Testis (tissue), 3 donors: ENCODE results near the gene THAP4. TPM values are rescaled to one million over a fixed set of nuclear protein-coding genes. Genes with fewer than 3 reads are reported as not detected.

Source experiments
- DNase-seq: peaks from one replicate; pipeline ENCODE4 v3.0.0-alpha.2; 2019
- H3K27ac ChIP-seq, 2 donors: fragments of 200-600 bp; sonication (generic); one replicate each; pipeline ENCODE4 v1.5.1; 2019
- H3K27me3 ChIP-seq: fragments of 200-600 bp; sonication (generic); one replicate; pipeline ENCODE4 v1.5.1; 2019
- H3K36me3 ChIP-seq: fragments of 200-600 bp; sonication (generic); one replicate; pipeline ENCODE4 v1.5.1; 2017; ENCODE audit warnings: low read depth; ENCODE audit errors: missing control alignments
- H3K4me1 ChIP-seq: fragments of 200-600 bp; sonication (generic); one replicate; pipeline ENCODE4 v1.5.1; 2019
- H3K4me3 ChIP-seq, 2 donors: fragments of 200-600 bp; sonication (generic); one replicate each; pipeline ENCODE4 v1.5.1; 2017 to 2019
- H3K9me3 ChIP-seq: fragments of 200-600 bp; sonication (generic); one replicate; pipeline ENCODE4 v1.5.1; 2017
- POLR2A ChIP-seq: fragments of 450-650 bp; IDR thresholded peaks from one replicate; pipeline ENCODE4 v1.6.1; 2017; ENCODE audit warnings: antibody characterized with exemption, mild to moderate bottlenecking, moderate library complexity
- WGBS, 2 donors: methylation state at CpG; one replicate each; pipeline ENCODE4 v1.1.5; 2018; 5-methylcytosine and 5-hydroxymethylcytosine counted together
- intact Hi-C: fragments of 100-400 bp; cut with DNase I; formaldehyde crosslinking; loops from one replicate; pipeline ENCODE4 v1.15.1; 2023; ENCODE audit warnings: low total_unique reads
- polyA plus RNA-seq: library from polyadenylated mRNA; stranded (reverse); fragments of 350-450 nt; fragmentation: Illumina TruSeq; extraction: RNeasy Lipid Tissue Mini Kit (QIAGEN cat#74804); gene quantifications from one replicate; pipeline ENCODE4 v1.2.3, GENCODE V29; 2014; ENCODE audit warnings: low read depth, low replicate concordance; ENCODE audit not compliant: insufficient read depth
- total RNA-seq, 2 donors: library from RNA; depleted of rRNA; stranded (reverse); fragments of >200 nt; gene quantifications; one replicate each; pipeline ENCODE4 v1.2.3, GENCODE V29; 2016
- TF ChIP-seq, protein P1 (sequence below), 3 experiments: fragments of 450-650 bp in 2 of 3; fragments of 200-600 bp in 1 of 3; sonication (generic) in 1 of 3; IDR thresholded peaks; one replicate each; pipeline ENCODE4 v1.5.1; 2016 to 2019; ENCODE audit warnings: antibody characterized with exemption in 3 of 3, mild to moderate bottlenecking in 2 of 3, moderate library complexity in 1 of 3

Gene THAP4
- total and polyA plus RNA-seq, 3 donors from 2014 or later: 61.3 to 73.5 (median 73.5) TPM

DNA sequence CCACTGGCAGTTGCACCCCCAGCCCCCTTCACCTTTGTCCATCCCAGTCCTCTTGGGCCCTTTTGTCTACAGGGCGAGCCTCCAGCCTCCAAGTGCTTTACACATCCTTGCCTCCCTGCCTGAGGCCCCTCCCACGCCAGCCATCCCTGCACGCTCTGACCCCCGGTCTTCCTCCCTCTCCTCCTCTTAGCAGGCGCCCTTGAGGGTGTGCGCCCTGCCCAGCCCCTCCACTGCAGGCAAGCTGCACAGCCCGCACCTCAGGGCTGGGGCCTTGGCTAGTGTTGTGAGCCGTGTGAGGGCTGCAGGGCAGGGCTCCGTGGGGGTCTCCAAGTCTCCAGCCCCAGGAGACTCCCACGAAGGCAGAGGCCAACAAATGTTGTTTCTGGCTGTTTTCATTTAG is 71.5 kb downstream of the THAP4 start:
- Histone ChIP-seq H3K27ac (no peak overlapping the region), H3K4me1 (peaks cover 18% of the 10 kb centered on the region), H3K27me3 (no peaks in the 10 kb centered on the region), H3K36me3 (no peaks in the 10 kb centered on the region), H3K9me3 (no peaks in the 10 kb centered on the region), H3K4me3 (no peak overlapping the region)
- no peak for DNase-seq
- TF ChIP-seq POLR2A: no peak
- TF ChIP-seq, protein P1, sequence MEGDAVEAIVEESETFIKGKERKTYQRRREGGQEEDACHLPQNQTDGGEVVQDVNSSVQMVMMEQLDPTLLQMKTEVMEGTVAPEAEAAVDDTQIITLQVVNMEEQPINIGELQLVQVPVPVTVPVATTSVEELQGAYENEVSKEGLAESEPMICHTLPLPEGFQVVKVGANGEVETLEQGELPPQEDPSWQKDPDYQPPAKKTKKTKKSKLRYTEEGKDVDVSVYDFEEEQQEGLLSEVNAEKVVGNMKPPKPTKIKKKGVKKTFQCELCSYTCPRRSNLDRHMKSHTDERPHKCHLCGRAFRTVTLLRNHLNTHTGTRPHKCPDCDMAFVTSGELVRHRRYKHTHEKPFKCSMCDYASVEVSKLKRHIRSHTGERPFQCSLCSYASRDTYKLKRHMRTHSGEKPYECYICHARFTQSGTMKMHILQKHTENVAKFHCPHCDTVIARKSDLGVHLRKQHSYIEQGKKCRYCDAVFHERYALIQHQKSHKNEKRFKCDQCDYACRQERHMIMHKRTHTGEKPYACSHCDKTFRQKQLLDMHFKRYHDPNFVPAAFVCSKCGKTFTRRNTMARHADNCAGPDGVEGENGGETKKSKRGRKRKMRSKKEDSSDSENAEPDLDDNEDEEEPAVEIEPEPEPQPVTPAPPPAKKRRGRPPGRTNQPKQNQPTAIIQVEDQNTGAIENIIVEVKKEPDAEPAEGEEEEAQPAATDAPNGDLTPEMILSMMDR (IDR thresholded peaks at IDR 0.05): no peak
- 43 to 46% methylated on average over 10 of the region's 10 CpGs for WGBS, 2 donors
- intact Hi-C loops: no loop called here

DNA sequence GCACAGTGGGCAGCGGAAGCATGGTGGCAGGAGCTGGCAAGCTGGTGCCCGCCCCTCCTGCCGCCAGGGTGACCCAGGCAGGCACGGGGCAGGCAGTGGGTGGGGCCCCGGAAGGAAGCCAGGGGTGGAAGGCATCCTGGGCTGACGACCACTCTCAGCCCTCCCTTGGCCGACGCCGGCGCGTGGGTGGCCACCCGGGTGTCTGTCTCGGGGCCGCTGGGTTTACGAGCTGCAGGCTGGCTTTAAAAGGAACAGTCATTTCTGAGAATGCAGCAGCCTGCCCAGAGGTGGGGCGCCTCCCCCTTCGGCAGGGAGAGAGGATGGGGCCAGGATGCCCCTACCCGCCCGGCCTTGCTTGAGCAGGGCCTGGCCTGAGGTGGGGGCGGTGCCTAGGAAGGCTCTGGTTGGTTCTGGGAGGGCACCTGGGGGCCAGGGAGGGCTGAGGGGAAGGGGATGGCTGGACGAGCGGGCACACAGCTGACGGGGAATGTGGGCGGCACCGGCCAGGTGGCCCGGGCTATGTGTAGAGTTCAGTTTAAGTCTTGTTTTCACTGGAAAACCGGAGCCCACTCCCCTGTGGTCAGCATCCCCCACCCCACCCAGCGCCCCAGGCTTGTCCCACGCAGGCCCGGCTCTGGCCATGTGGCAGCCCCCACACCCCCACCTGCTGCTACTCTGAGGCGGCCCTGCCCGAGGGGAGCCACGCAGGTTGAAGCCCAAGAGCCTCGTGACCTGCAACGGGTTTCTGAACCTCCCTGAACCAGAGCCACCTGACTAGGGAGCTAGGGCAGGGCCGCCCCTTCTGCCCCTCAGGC is 72.2 kb downstream of the THAP4 start:
- intact Hi-C loops: no loop called here
- DNase-seq: no peak
- TF ChIP-seq POLR2A: no peak
- TF ChIP-seq, protein P1 (IDR thresholded peaks at IDR 0.05): no peak
- Histone ChIP-seq H3K4me1 (peaks cover 24% of the 10 kb centered on the region), H3K27ac (no peak overlapping the region), H3K36me3 (no peaks in the 10 kb centered on the region), H3K9me3 (no peaks in the 10 kb centered on the region), H3K27me3 (no peaks in the 10 kb centered on the region), H3K4me3 (no peak overlapping the region)
- WGBS, 2 donors: 78 to 83% methylated on average over 22 to 36 of the region's 36 CpGs

DNA sequence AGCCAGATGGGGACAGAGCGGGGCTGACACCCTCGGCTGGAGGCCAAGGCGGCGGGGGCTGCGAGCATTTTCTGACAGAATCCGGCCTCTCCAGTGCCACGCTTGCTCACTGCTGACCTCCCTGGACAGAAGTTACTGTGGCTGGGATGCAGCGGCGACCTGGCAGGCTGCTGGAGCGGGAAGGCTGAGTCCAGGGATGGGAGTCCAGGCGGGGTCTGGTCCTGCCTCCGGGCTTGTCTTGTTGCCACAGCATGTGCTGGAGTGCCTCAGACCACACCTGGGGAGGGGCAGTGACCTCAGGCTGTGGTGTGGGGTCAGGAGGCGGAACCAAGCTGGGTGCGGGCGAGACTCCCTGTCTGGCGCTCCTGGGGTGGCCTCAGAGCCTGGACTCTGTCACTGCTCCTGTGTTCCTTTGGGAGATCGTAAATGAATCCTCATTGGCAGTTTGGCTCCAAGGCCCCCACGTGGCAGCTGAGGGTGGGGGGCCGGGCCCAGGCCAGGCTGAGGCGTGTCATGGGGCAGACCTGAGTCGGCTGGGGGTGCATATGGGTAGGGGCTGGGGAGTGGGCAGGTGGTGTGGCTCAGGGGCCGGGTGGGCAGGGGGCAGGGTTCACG is 72.9 kb downstream of the THAP4 start:
- Histone ChIP-seq H3K4me1 (peaks cover 24% of the 10 kb centered on the region), H3K4me3 (no peak overlapping the region), H3K36me3 (no peaks in the 10 kb centered on the region), H3K27ac (no peak overlapping the region), H3K9me3 (no peaks in the 10 kb centered on the region), H3K27me3 (no peaks in the 10 kb centered on the region)
- intact Hi-C loops: no loop called here
- 91 to 92% methylated on average over 15 to 23 of the region's 23 CpGs for WGBS, 2 donors
- TF ChIP-seq POLR2A: no peak
- TF ChIP-seq, protein P1 (IDR thresholded peaks at IDR 0.05): no peak
- DNase-seq: no peak

DNA sequence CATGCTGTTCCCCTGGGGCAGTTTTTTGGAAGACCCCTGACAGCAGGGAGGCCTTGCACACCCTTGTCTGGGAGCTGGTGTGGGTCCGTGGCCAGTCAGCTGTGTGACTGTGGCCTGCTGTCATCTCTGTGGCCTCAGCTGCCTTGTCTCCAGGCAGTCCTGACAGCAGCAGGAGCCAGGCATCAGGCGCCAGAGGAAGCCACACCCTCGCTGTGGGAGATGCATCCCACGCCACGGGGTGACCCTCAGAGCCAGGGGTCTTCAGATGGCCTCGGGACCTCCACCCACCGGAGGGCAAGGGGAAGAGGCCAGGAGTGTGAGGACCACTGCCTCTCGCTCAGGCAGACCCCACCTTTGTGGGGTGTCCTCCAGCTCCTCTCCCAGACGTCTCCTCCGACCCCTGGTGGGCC is 73.4 kb downstream of the THAP4 start:
- no peaks in the 10 kb centered on the region for H3K9me3 ChIP-seq
- H3K4me3 ChIP-seq: no peak overlapping the region
- intact Hi-C loops: no loop called here
- H3K36me3 ChIP-seq: no peaks in the 10 kb centered on the region
- TF ChIP-seq, protein P1 (IDR thresholded peaks at IDR 0.05): no peak
- TF ChIP-seq POLR2A: no peak
- 81% methylated on average over 10 of the region's 10 CpGs; no CpG with 5 or more reads in 1 of the 2 donors for WGBS, 2 donors
- H3K27me3 ChIP-seq: no peaks in the 10 kb centered on the region
- H3K27ac ChIP-seq: no peak overlapping the region
- H3K4me1 ChIP-seq: peaks cover 24% of the 10 kb centered on the region
- no peak for DNase-seq
